AG09309 (cell line): ENCODE measurements around the gene SLC35F3.

Experiments used
- DNase-seq: peaks from one replicate; pipeline ENCODE4 v3.0.0-alpha.2; 2010; ENCODE audit warnings: low read depth
- H3K4me3 ChIP-seq: 2 replicates; pipeline ENCODE4 v1.5.1; 2011; ENCODE audit warnings: mild to moderate bottlenecking, low read depth, low read length, moderate library complexity; ENCODE audit not compliant: control insufficient read depth
- CTCF ChIP-seq: IDR thresholded peaks from 2 replicates; pipeline ENCODE4 v1.5.1; 2011; ENCODE audit warnings: mild to moderate bottlenecking, low read depth, low read length, inconsistent platforms; ENCODE audit not compliant: insufficient read depth, control insufficient read depth; ENCODE audit errors: missing control alignments

SLC35F3 gene

GRCh38 chr1:234022302-234022701 is 117.8 kb downstream of the SLC35F3 start:
- H3K4me3 ChIP-seq, result no peak overlapping the region
- no peak for TF ChIP-seq CTCF
- DNase-seq, result no peak

DNA sequence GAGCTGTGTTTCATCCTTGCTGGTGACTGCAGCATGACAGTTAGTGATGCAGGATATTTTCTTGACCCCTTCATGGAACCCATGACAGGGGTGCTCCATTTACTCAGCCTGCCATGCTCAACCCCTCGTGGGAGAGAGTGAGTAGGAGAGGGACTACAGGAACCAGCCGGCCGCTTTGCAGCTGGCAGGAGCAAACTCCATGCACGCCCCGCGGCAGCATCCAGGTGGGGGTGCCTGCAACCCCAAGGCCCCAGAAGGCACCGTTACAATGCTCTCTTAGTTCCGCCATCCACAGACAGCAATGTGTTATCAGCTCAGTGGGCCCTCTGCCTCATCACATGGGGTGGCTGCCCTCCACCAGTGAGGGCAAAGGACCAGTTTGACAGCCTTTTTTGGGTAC is 135.1 kb downstream of the SLC35F3 start:
- TF ChIP-seq CTCF, result no peak
- no peak for DNase-seq
- no peak overlapping the region for H3K4me3 ChIP-seq

GRCh38 chr1:234040446-234041317 is 136.2 kb downstream of the SLC35F3 start:
- no peak for TF ChIP-seq CTCF
- H3K4me3 ChIP-seq, result no peak overlapping the region
- DNase-seq, result no peak

DNA sequence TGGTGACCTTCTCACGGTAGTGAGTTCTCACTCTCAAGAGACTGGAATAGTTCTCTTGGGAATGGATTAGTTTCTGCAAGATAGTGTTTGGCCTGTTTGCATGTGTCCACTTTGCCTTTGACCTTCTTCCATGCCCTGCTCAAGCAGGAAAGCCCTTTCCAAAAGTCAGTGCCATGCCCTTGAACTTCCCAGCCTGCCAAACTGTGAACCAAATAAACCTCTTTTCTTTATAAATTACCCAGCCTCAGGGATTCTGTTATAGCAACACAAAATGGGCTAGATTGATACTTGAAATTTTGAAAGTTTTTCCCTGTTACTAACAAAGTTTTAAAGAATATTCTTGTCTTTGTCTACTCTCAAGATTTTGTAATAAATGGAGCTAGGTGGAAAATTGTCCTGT is 139.6 kb downstream of the SLC35F3 start:
- no peak overlapping the region for H3K4me3 ChIP-seq
- no peak for TF ChIP-seq CTCF
- DNase-seq, result no peak

GRCh38 chr1:234047123-234047522 is 142.6 kb downstream of the SLC35F3 start:
- no peak overlapping the region for H3K4me3 ChIP-seq
- no peak for TF ChIP-seq CTCF
- no peak for DNase-seq

- no peak overlapping the region for H3K4me3 ChIP-seq
- no peak for TF ChIP-seq CTCF
- no peak for DNase-seq
Observed at GRCh38 chr1:234062166-234062565, 157.7 kb downstream of the SLC35F3 start.
